SU-DHL-6 (cell line): ENCODE results near the gene RND3.

ENCODE experiments used
- H2AFZ ChIP-seq: fragments of 200-600 bp; sonication (generic); 2 replicates; pipeline ENCODE4 v1.6.1; 2014; ENCODE audit warnings: low read depth, mild to moderate bottlenecking, moderate library complexity, mixed read lengths, antibody characterized with exemption, low read length; ENCODE audit not compliant: severe bottlenecking
- H3F3A ChIP-seq: fragments of 200-600 bp; shearing (Covaris generic); 2 replicates; pipeline ENCODE4 v1.6.0; 2016; ENCODE audit warnings: antibody characterized with exemption, mild to moderate bottlenecking; ENCODE audit not compliant: insufficient read depth
- H3K27ac ChIP-seq: fragments of 200-600 bp; sonication (generic); 2 replicates; pipeline ENCODE4 v1.5.1; 2016; ENCODE audit warnings: low read depth, mild to moderate bottlenecking, low read length, moderate library complexity, mixed read lengths
- H3K27me3 ChIP-seq: fragments of 200-600 bp; sonication (generic), shearing (Covaris generic); 2 replicates; pipeline ENCODE4 v1.6.0; 2014; ENCODE audit warnings: mild to moderate bottlenecking, low read length
- H3K36me3 ChIP-seq: fragments of 200-600 bp; sonication (generic); 2 replicates; pipeline ENCODE4 v1.6.1; 2014; ENCODE audit warnings: mild to moderate bottlenecking, low read length, mixed read lengths
- H3K4me2 ChIP-seq: fragments of 300-600, 200-600 bp; shearing (Covaris generic), sonication (generic); 2 replicates; pipeline ENCODE4 v1.6.0; 2014; ENCODE audit warnings: low read length, low read depth, mild to moderate bottlenecking; ENCODE audit not compliant: poor library complexity, severe bottlenecking
- H3K4me3 ChIP-seq: fragments of 200-600 bp; sonication (generic); 2 replicates; pipeline ENCODE4 v1.5.1; 2014; ENCODE audit warnings: antibody characterized with exemption, low read length, mild to moderate bottlenecking, mixed read lengths; ENCODE audit not compliant: insufficient read depth, poor library complexity, severe bottlenecking
- H3K79me2 ChIP-seq: fragments of 200-600 bp; sonication (generic); 2 replicates; pipeline ENCODE4 v1.6.1; 2014; ENCODE audit warnings: mild to moderate bottlenecking, low read length, moderate library complexity; ENCODE audit not compliant: insufficient read depth
- H3K9ac ChIP-seq: fragments of 200-600 bp; sonication (generic); 2 replicates; pipeline ENCODE4 v1.7.0; 2014; ENCODE audit warnings: mild to moderate bottlenecking, low read length
- H3K9me2 ChIP-seq: fragments of 200-600 bp; sonication (generic); replicated peaks from 2 replicates; pipeline ENCODE4 v1.6.1; 2014; ENCODE audit warnings: low read length; ENCODE audit not compliant: insufficient read depth
- H3K9me3 ChIP-seq: fragments of 200-600 bp; sonication (generic); 2 replicates; pipeline ENCODE4 v1.6.1; 2014; ENCODE audit warnings: low read length, mixed read lengths; ENCODE audit not compliant: insufficient read depth
- H4K20me1 ChIP-seq: fragments of 200-600 bp; sonication (generic); 2 replicates; pipeline ENCODE4 v1.6.1; 2014; ENCODE audit warnings: low read depth, mild to moderate bottlenecking, antibody characterized with exemption, low read length, moderate library complexity, mixed read lengths
- EZH2phosphoT487 ChIP-seq: fragments of 200-600 bp; sonication (generic), shearing (Covaris generic); conservative IDR thresholded peaks from 2 replicates; pipeline ENCODE4 v1.6.1; 2018; ENCODE audit warnings: mild to moderate bottlenecking, antibody characterized with exemption, low read length, moderate library complexity, mixed read lengths
- TF ChIP-seq, protein P1 (sequence below): fragments of 200-600 bp; sonication (generic); IDR thresholded peaks from one replicate; pipeline ENCODE4 v1.5.1; 2017; ENCODE audit warnings: antibody characterized with exemption, mild to moderate bottlenecking, low read length, moderate library complexity; ENCODE audit not compliant: insufficient read depth, poor library complexity, severe bottlenecking

The RND3 gene

DNA sequence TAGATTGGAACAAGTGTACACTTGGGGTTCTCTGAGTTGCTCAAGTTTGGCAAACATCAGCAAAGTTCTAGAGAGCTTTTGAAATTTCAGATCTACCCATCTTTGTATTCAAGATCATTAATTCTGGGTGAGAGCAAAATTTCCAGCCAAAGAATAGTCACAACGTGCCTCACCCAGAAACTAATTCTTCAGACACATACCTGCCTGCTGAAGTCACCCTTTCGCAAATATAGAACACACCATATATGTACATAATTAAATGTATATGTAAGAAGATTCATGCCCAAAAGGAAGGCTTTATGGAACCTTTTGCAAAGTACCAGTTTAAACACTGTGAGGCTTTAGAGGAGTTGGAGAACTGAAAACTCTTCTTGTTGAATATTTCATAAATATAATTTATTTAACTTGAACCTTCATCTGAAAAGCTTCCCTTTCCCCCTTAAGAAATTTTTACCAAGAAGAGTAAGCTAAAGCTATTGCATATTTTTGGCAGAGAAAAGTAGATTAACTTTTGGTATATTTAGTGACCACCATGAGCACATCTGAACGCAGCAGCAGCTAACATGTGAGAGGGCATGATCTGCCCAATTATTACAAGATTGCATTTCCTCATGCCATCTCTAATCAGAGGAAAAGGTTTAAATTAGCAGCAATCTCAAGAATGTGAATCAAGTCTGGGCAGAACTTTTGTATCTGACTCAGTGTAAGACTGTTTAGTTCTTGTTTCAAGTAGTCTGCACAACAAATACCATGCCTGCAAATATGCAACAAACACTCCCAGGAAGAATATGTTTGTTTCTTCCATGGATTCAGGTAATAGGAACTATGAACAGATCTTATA lies 8.2 kb downstream of the RND3 start:
- no peaks in the 10 kb centered on the region for H3K9me2 ChIP-seq
- H3F3A ChIP-seq: no peaks in the 10 kb centered on the region
- H3K27me3 ChIP-seq: no peaks in the 10 kb centered on the region
- no peak overlapping the region for H3K27ac ChIP-seq
- H3K4me3 ChIP-seq: no peak overlapping the region
- H4K20me1 ChIP-seq: no peaks in the 10 kb centered on the region
- no peaks in the 10 kb centered on the region for H3K79me2 ChIP-seq
- H2AFZ ChIP-seq: no peak overlapping the region
- TF ChIP-seq, protein P1, sequence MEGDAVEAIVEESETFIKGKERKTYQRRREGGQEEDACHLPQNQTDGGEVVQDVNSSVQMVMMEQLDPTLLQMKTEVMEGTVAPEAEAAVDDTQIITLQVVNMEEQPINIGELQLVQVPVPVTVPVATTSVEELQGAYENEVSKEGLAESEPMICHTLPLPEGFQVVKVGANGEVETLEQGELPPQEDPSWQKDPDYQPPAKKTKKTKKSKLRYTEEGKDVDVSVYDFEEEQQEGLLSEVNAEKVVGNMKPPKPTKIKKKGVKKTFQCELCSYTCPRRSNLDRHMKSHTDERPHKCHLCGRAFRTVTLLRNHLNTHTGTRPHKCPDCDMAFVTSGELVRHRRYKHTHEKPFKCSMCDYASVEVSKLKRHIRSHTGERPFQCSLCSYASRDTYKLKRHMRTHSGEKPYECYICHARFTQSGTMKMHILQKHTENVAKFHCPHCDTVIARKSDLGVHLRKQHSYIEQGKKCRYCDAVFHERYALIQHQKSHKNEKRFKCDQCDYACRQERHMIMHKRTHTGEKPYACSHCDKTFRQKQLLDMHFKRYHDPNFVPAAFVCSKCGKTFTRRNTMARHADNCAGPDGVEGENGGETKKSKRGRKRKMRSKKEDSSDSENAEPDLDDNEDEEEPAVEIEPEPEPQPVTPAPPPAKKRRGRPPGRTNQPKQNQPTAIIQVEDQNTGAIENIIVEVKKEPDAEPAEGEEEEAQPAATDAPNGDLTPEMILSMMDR: no peak
- no peak for TF ChIP-seq EZH2phosphoT487
- no peak overlapping the region for H3K9ac ChIP-seq
- H3K9me3 ChIP-seq: no peaks in the 10 kb centered on the region
- no peak overlapping the region for H3K4me2 ChIP-seq
- no peaks in the 10 kb centered on the region for H3K36me3 ChIP-seq

DNA sequence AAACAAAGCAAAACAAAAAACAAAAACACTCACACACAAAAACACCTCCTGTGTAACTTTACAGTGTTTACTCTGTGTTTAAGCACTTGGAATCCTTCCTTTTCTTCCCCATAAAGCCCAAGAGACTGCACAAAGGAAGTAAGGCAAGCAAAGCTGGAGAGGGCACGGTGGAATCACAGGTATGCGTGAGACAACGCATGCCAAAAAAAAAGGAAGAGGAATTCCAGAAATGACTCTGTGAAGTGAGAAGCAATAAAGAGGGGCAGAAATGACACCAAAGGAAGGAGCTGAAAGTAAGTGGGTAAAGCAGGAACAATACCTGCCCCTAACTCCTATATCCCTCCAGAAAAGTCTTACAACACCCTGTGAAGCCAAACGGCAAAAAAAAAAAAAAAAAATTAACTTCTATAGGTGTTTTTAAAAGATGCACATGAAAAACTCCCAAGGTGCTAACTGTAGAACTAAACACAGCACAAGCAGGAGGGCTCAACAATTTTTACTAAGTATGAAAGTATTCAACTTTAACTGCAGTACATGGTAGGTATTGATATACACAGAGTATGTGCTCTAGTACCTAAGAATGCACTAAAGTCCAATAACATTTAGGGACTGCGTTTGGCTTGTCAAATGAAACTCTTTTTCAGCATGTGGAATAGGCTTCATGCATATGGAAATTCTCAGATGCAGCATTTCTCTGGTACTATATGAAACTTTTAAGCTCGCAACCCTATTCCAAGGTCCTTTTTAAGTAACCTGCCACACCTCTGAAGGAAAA lies 9.1 kb downstream of the RND3 start:
- Histone ChIP-seq H4K20me1 (no peaks in the 10 kb centered on the region), H3K9ac (no peak overlapping the region), H3K79me2 (no peaks in the 10 kb centered on the region), H3K4me3 (no peak overlapping the region), H3K9me2 (no peaks in the 10 kb centered on the region), H3K36me3 (no peaks in the 10 kb centered on the region), H3K4me2 (no peak overlapping the region), H3K27me3 (no peaks in the 10 kb centered on the region), H3F3A (no peaks in the 10 kb centered on the region), H2AFZ (no peak overlapping the region), H3K9me3 (no peaks in the 10 kb centered on the region), H3K27ac (no peak overlapping the region)
- TF ChIP-seq EZH2phosphoT487: no peak
- TF ChIP-seq, protein P1: no peak

DNA sequence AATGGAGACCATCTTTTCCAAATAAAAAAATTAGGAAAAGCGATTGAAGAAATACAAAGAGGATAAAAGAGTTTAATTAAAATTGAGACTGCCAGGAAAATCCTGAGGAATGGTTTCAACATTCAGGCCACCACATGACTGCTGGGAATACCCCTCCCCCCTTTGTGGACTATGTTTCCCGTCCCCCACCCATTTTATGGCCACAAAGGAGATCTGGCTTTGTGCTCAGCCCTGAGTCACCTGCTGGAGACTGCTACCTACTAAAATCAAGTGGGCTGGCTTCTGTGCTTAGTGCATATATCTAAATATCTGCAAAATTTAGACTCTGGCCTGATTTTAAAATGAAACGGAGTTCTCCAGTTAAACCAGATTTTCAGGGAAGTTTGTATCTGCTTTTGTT lies 10.1 kb downstream of the RND3 start:
- H3K9me2 ChIP-seq: no peaks in the 10 kb centered on the region
- no peak overlapping the region for H3K27ac ChIP-seq
- H3K27me3 ChIP-seq: no peaks in the 10 kb centered on the region
- no peaks in the 10 kb centered on the region for H3K9me3 ChIP-seq
- H4K20me1 ChIP-seq: no peaks in the 10 kb centered on the region
- H3F3A ChIP-seq: no peaks in the 10 kb centered on the region
- no peak overlapping the region for H3K9ac ChIP-seq
- H2AFZ ChIP-seq: no peak overlapping the region
- no peak overlapping the region for H3K4me2 ChIP-seq
- H3K36me3 ChIP-seq: no peaks in the 10 kb centered on the region
- no peaks in the 10 kb centered on the region for H3K79me2 ChIP-seq
- no peak overlapping the region for H3K4me3 ChIP-seq
- no peak for TF ChIP-seq EZH2phosphoT487
- TF ChIP-seq, protein P1: no peak
